ENCODE measurements around the gene LMF1.

- TF ChIP-seq EZH2 (IDR thresholded peaks at IDR 0.05; ENCODE audit: borderline replicate concordance, insufficient read depth, low read length, poor library complexity, severe bottlenecking), result no peak
- TF ChIP-seq REST (IDR thresholded peaks at IDR 0.05; ENCODE audit: borderline replicate concordance), result no peak
- no peak for TF ChIP-seq CTCF (IDR thresholded peaks at IDR 0.05; ENCODE audit: poor library complexity, severe bottlenecking)
Measured at GRCh38 chr16:930076-930475, 40.7 kb downstream of the LMF1 start.

Data from neural cell (in vitro differentiated cells).